Measurements from ENCODE around the gene GPSM3. TPM values are rescaled to one million over a fixed set of nuclear protein-coding genes. Genes with fewer than 3 reads are reported as not detected.
A peak's percentile ranks its signal among the peaks of the same experiment; 100 is the strongest.
"Not testable (repeated sequence)": the region's sequence is repeated elsewhere in the genome, so short reads cannot be mapped to it uniquely, and the experiment has no call there.

GPSM3 gene
- total RNA-seq, 1 experiment from 2014 or later: 11.8 TPM

GRCh38 chr6:32146287-32146686 lies 46.2 kb downstream of the GPSM3 start:
- no peak overlapping the region for H3K27ac ChIP-seq (ENCODE audit: insufficient read length, low read depth, low read length)
- H3K27ac Mint-ChIP-seq: peak overlapping the region in 2 of 3 experiments; percentile 32 to 45; a peak in 4 of 7 replicates

GRCh38 chr6:32144238-32144637 lies 48.2 kb downstream of the GPSM3 start:
- not testable (repeated sequence) for H3K27me3 ChIP-seq (ENCODE audit: insufficient read depth, low read length); H3K27ac Mint-ChIP-seq; H4K91ac ChIP-seq (ENCODE audit: insufficient read length, low read depth, low read length); H3K14ac ChIP-seq (ENCODE audit: insufficient read depth, low read length); H3K36me3 Mint-ChIP-seq (ENCODE audit: insufficient read depth in 1 of 3, low read depth in 3 of 3); H3T11ph ChIP-seq (ENCODE audit: low read length); H2BK15ac ChIP-seq (ENCODE audit: low read depth, low read length); H3K18ac ChIP-seq (ENCODE audit: insufficient read length, low read depth, low read length); H3K79me2 ChIP-seq (ENCODE audit: insufficient read depth, low read length); DNase-seq; H3K27me3 Mint-ChIP-seq (ENCODE audit: low read depth); H2BK20ac ChIP-seq (ENCODE audit: low read depth, low read length, poor library complexity, severe bottlenecking); H3K4ac ChIP-seq (ENCODE audit: low read depth, low read length); H2BK120ac ChIP-seq (ENCODE audit: low read depth, low read length, poor library complexity, severe bottlenecking); H3K27ac ChIP-seq (ENCODE audit: insufficient read length, low read depth, low read length); H3K9me3 Mint-ChIP-seq; H3K23ac ChIP-seq (ENCODE audit: insufficient read length, low read depth, low read length); H3K9me3 ChIP-seq (ENCODE audit: control insufficient read depth, low read depth, low read length); H3K56ac ChIP-seq (ENCODE audit: insufficient read length, low read depth, low read length); H4K5ac ChIP-seq (ENCODE audit: insufficient read length, low read depth, low read length); H2BK5ac ChIP-seq (ENCODE audit: insufficient read length, low read length); H4K8ac ChIP-seq (replicated peaks; ENCODE audit: insufficient read length, low read depth, low read length); H2AFZ ChIP-seq (ENCODE audit: low read length); H4K20me1 ChIP-seq (ENCODE audit: control insufficient read depth, insufficient read depth, insufficient read length); H3K4me3 Mint-ChIP-seq; H3K4me2 ChIP-seq (ENCODE audit: insufficient read depth, insufficient read length, low read length); H3K9ac ChIP-seq (ENCODE audit: extremely low read depth, insufficient read length, low read length); H3K4me1 ChIP-seq (ENCODE audit: insufficient read depth, low read length); H2AK5ac ChIP-seq (ENCODE audit: insufficient read length, low read length); H3K79me1 ChIP-seq (ENCODE audit: insufficient read depth, low read depth, low read length, poor library complexity, severe bottlenecking); H2BK12ac ChIP-seq (ENCODE audit: insufficient read length, low read depth, low read length)
- H3K4me1 Mint-ChIP-seq: peaks cover 13 to 30% of the 10 kb centered on the region in 2 experiments
- peaks cover 10% of the 10 kb centered on the region for H3K23me2 ChIP-seq (ENCODE audit: insufficient read length, low read depth, low read length, poor library complexity, severe bottlenecking)
- no CpG with 5 or more reads among the region's 7 CpGs for WGBS (ENCODE audit: extremely low coverage, insufficient read length, low lambda C conversion rate)

More at GRCh38 chr6:32146287-32146686, 46.2 kb downstream of the GPSM3 start:
- Histone ChIP-seq H3K9me3 (ENCODE audit: control insufficient read depth, low read depth, low read length) (no peaks in the 10 kb centered on the region), H3K79me1 (ENCODE audit: insufficient read depth, low read depth, low read length, poor library complexity, severe bottlenecking) (no peaks in the 10 kb centered on the region), H4K20me1 (ENCODE audit: control insufficient read depth, insufficient read depth, insufficient read length) (no peaks in the 10 kb centered on the region), H3K18ac (ENCODE audit: insufficient read length, low read depth, low read length) (no peak overlapping the region), H4K5ac (ENCODE audit: insufficient read length, low read depth, low read length) (no peak overlapping the region), H4K91ac (ENCODE audit: insufficient read length, low read depth, low read length) (no peak overlapping the region), H2BK12ac (ENCODE audit: insufficient read length, low read depth, low read length) (no peak overlapping the region), H3K23ac (ENCODE audit: insufficient read length, low read depth, low read length) (no peak overlapping the region), H3K9ac (ENCODE audit: extremely low read depth, insufficient read length, low read length) (no peak overlapping the region), H3K56ac (ENCODE audit: insufficient read length, low read depth, low read length) (no peak overlapping the region), H2BK5ac (ENCODE audit: insufficient read length, low read length) (no peak overlapping the region), H3T11ph (ENCODE audit: low read length) (no peak overlapping the region), H3K14ac (ENCODE audit: insufficient read depth, low read length) (no peak overlapping the region), H2AK5ac (ENCODE audit: insufficient read length, low read length) (no peak overlapping the region), H3K27me3 (ENCODE audit: insufficient read depth, low read length) (no peaks in the 10 kb centered on the region; the same call in 1 of the 2 replicates), H3K4me2 (ENCODE audit: insufficient read depth, insufficient read length, low read length) (no peak overlapping the region), H3K4me1 (ENCODE audit: insufficient read depth, low read length) (peaks cover 8% of the 10 kb centered on the region), H3K23me2 (ENCODE audit: insufficient read length, low read depth, low read length, poor library complexity, severe bottlenecking) (peaks cover 17% of the 10 kb centered on the region), H2BK15ac (ENCODE audit: low read depth, low read length) (no peak overlapping the region), H2AFZ (ENCODE audit: low read length) (no peak overlapping the region), H4K8ac (replicated peaks; ENCODE audit: insufficient read length, low read depth, low read length) (no peak overlapping the region), H2BK20ac (ENCODE audit: low read depth, low read length, poor library complexity, severe bottlenecking) (no peak overlapping the region), H2BK120ac (ENCODE audit: low read depth, low read length, poor library complexity, severe bottlenecking) (no peak overlapping the region), H3K79me2 (ENCODE audit: insufficient read depth, low read length) (no peaks in the 10 kb centered on the region), H3K4ac (ENCODE audit: low read depth, low read length) (no peak overlapping the region)
- DNase-seq: no peak
- Mint-ChIP-seq H3K9me3 (no peaks in the 10 kb centered on the region; a peak in 1 of 5 replicates), H3K36me3 (ENCODE audit: insufficient read depth in 1 of 3, low read depth in 3 of 3) (peaks cover 0 to 8% (median 3%) of the 10 kb centered on the region in 3 experiments; a peak in 2 of 7 replicates), H3K4me1 (peaks cover 23 to 44% of the 10 kb centered on the region in 2 experiments), H3K27me3 (ENCODE audit: low read depth) (peaks cover 2% of the 10 kb centered on the region; the same call in 1 of the 2 replicates), H3K4me3 (0 out of 5 replicates have a peak overlapping the region, but pooled peaks of 1 of the 2 experiments have one; percentile 7)
- no CpG with 5 or more reads among the region's 1 CpG for WGBS (ENCODE audit: extremely low coverage, insufficient read length, low lambda C conversion rate)
- TF ChIP-seq, protein P1, sequence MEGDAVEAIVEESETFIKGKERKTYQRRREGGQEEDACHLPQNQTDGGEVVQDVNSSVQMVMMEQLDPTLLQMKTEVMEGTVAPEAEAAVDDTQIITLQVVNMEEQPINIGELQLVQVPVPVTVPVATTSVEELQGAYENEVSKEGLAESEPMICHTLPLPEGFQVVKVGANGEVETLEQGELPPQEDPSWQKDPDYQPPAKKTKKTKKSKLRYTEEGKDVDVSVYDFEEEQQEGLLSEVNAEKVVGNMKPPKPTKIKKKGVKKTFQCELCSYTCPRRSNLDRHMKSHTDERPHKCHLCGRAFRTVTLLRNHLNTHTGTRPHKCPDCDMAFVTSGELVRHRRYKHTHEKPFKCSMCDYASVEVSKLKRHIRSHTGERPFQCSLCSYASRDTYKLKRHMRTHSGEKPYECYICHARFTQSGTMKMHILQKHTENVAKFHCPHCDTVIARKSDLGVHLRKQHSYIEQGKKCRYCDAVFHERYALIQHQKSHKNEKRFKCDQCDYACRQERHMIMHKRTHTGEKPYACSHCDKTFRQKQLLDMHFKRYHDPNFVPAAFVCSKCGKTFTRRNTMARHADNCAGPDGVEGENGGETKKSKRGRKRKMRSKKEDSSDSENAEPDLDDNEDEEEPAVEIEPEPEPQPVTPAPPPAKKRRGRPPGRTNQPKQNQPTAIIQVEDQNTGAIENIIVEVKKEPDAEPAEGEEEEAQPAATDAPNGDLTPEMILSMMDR (conservative IDR thresholded peaks at IDR 0.05): no peak

All from H9 (cell line).